ENCODE data around the gene HMCES. TPM values are rescaled to one million over a fixed set of nuclear protein-coding genes. Genes with fewer than 3 reads are reported as not detected.

HMCES gene
- total and polyA plus RNA-seq, 2 donors (not counting 1 experiment from before 2014, with no cell fraction given), result 22.5 to 35.6 TPM

DNA sequence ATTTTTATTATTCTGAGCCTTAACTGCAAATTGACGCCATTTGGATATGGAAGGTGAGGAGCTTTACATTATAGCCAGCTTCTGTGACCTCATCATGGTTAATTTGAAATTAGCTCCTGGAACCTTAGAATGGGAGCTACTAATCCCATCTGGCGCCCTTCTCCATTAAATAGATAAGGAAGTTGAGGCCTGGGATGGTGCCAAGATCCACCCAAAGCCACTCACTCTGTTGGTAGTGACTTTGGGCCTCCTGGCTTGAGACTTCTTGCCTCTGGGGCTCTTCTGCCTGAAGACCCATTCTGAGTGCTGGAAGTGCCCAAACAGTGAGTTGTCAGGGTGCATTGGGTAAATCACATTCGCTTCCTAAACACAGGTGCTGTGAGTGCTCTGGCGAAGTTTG, 12.0 kb upstream of the HMCES start:
- H3K27me3 ChIP-seq (replicated peaks in 1 of 4; ENCODE audit: control extremely low read depth in 1 of 4, control insufficient read depth in 3 of 4, insufficient read depth in 4 of 4, low read length in 3 of 4), result no peaks in the 10 kb centered on the region
- no peaks in the 10 kb centered on the region for H3K4me1 ChIP-seq (ENCODE audit: control insufficient read depth in 2 of 2, insufficient read depth in 2 of 2, low read length in 2 of 2)
- POLR2A ChIA-PET, result no interaction called here
- H3K9me3 ChIP-seq (ENCODE audit: control extremely low read depth in 1 of 3, control insufficient read depth in 2 of 3, insufficient read depth in 1 of 3, low read length in 2 of 3), result no peaks in the 10 kb centered on the region
- H3K27ac Mint-ChIP-seq, result no peak overlapping the region
- 100% methylated on average over 2 of the region's 4 CpGs for WGBS (ENCODE audit: insufficient coverage)
- no peaks in the 10 kb centered on the region for H3K79me2 ChIP-seq (ENCODE audit: control insufficient read depth, insufficient read depth, low read length)
- DNase-seq (no peak), ATAC-seq (ENCODE audit: low read depth) (no peak)
- H3K27ac ChIP-seq (ENCODE audit: low read length in 2 of 2), result no peak overlapping the region
- no peaks in the 10 kb centered on the region for H3K27me3 Mint-ChIP-seq
- no peak overlapping the region for H2AFZ ChIP-seq (ENCODE audit: insufficient read depth, low read depth, low read length, poor library complexity, severe bottlenecking)
- H3K4me1 Mint-ChIP-seq, result no peaks in the 10 kb centered on the region
- intact Hi-C loops (cut with micrococcal nuclease), result no loop called here
- H3K4me2 ChIP-seq (replicated peaks; ENCODE audit: low read depth, low read length, poor library complexity, severe bottlenecking), result no peak overlapping the region
- no peak overlapping the region for H3K9ac ChIP-seq (ENCODE audit: low read length)
- TF ChIP-seq EZH2 (IDR thresholded peaks at IDR 0.05; ENCODE audit: borderline replicate concordance, insufficient read depth, low read depth, low read length, poor library complexity, severe bottlenecking) (no peak), CTCF (IDR thresholded peaks at IDR 0.05) (no peak)
- H3K9me3 Mint-ChIP-seq (ENCODE audit: insufficient read depth), result no peaks in the 10 kb centered on the region
- H3K4me3 ChIP-seq (ENCODE audit: control extremely low read depth in 1 of 5, extremely low read depth in 1 of 5, insufficient read depth in 1 of 5, low read depth in 2 of 5, low read length in 4 of 5), result no peak overlapping the region
- peaks cover 17% of the 10 kb centered on the region for H4K20me1 ChIP-seq (ENCODE audit: control insufficient read depth, insufficient read depth, low read length, poor library complexity, severe bottlenecking)
- H3K36me3 ChIP-seq (replicated peaks in 1 of 2; ENCODE audit: control extremely low read depth in 1 of 2, control insufficient read depth in 1 of 2, extremely low read depth in 1 of 2, insufficient read depth in 2 of 2, low read length in 1 of 2), result peaks cover 44 to 92% of the 10 kb centered on the region in 2 experiments
- H3K4me3 Mint-ChIP-seq, result no peak overlapping the region
- CTCF ChIA-PET, result interaction anchor here (0.7 to 1.8 kb wide), 3 partner anchors 21 to 239 kb away, joined by 3 to 6 read pairs (median 3); a partner anchor contains a TSS

GRCh38 chr3:129268396-129268795, 10.3 kb upstream of the HMCES start:
- H3K27ac Mint-ChIP-seq, result no peak overlapping the region
- CTCF ChIA-PET, result interaction anchor here (1.8 kb wide), 1 partner anchor 48 kb away, joined by 6 read pairs; a partner anchor contains a TSS
- H3K4me2 ChIP-seq (replicated peaks; ENCODE audit: low read depth, low read length, poor library complexity, severe bottlenecking), result no peak overlapping the region
- H3K4me1 Mint-ChIP-seq, result no peaks in the 10 kb centered on the region
- H3K27me3 Mint-ChIP-seq, result no peaks in the 10 kb centered on the region
- no peak overlapping the region for H3K27ac ChIP-seq (ENCODE audit: low read length in 2 of 2)
- H3K36me3 ChIP-seq (replicated peaks in 1 of 2; ENCODE audit: control extremely low read depth in 1 of 2, control insufficient read depth in 1 of 2, extremely low read depth in 1 of 2, insufficient read depth in 2 of 2, low read length in 1 of 2), result peaks cover 46 to 93% of the 10 kb centered on the region in 2 experiments
- POLR2A ChIA-PET, result no interaction called here
- H3K4me3 Mint-ChIP-seq, result no peak overlapping the region
- no peak for TF ChIP-seq CTCF (IDR thresholded peaks at IDR 0.05)
- TF ChIP-seq EZH2 (IDR thresholded peaks at IDR 0.05; ENCODE audit: borderline replicate concordance, insufficient read depth, low read depth, low read length, poor library complexity, severe bottlenecking), result no peak
- no peaks in the 10 kb centered on the region for H3K9me3 ChIP-seq (ENCODE audit: control extremely low read depth in 1 of 3, control insufficient read depth in 2 of 3, insufficient read depth in 1 of 3, low read length in 2 of 3)
- H3K79me2 ChIP-seq (ENCODE audit: control insufficient read depth, insufficient read depth, low read length), result no peaks in the 10 kb centered on the region
- H3K27me3 ChIP-seq (replicated peaks in 1 of 4; ENCODE audit: control extremely low read depth in 1 of 4, control insufficient read depth in 3 of 4, insufficient read depth in 4 of 4, low read length in 3 of 4), result no peaks in the 10 kb centered on the region
- intact Hi-C loops (cut with micrococcal nuclease), result no loop called here
- H4K20me1 ChIP-seq (ENCODE audit: control insufficient read depth, insufficient read depth, low read length, poor library complexity, severe bottlenecking), result peaks cover 11% of the 10 kb centered on the region
- H2AFZ ChIP-seq (ENCODE audit: insufficient read depth, low read depth, low read length, poor library complexity, severe bottlenecking), result no peak overlapping the region
- no peaks in the 10 kb centered on the region for H3K9me3 Mint-ChIP-seq (ENCODE audit: insufficient read depth)
- no peak for ATAC-seq (ENCODE audit: low read depth)
- H3K4me3 ChIP-seq (ENCODE audit: control extremely low read depth in 1 of 5, extremely low read depth in 1 of 5, insufficient read depth in 1 of 5, low read depth in 2 of 5, low read length in 4 of 5), result no peak overlapping the region
- H3K4me1 ChIP-seq (ENCODE audit: control insufficient read depth in 2 of 2, insufficient read depth in 2 of 2, low read length in 2 of 2), result no peaks in the 10 kb centered on the region
- no peak overlapping the region for H3K9ac ChIP-seq (ENCODE audit: low read length)
- WGBS (ENCODE audit: insufficient coverage), result 100% methylated on average over 4 of the region's 4 CpGs
- no peak for DNase-seq

All from B cell (primary cell).